ENCODE results near the gene DDX10.

- TF ChIP-seq CTCF (IDR thresholded peaks at IDR 0.05; ENCODE audit: insufficient read depth, low read length): no peak
- no peak for TF ChIP-seq POLR2AphosphoS5 (IDR thresholded peaks at IDR 0.05; ENCODE audit: low read depth)
Measured at GRCh38 chr11:108902027-108902469, 237.2 kb downstream of the DDX10 start.

Data from HL-60 (cell line).